Measurements from ENCODE around the gene MRTFB. TPM values are rescaled to one million over a fixed set of nuclear protein-coding genes. Genes with fewer than 3 reads are reported as not detected.

Gene MRTFB
- total RNA-seq, 2 experiments from 2014 or later, result 8.2 to 8.4 TPM

GRCh38 chr16:14070555-14070876 is 603 bp upstream of the MRTFB start:
- no peak for DNase-seq

GRCh38 chr16:14071576-14072271 is 605 bp downstream of the MRTFB start:
- H3K4me1 Mint-ChIP-seq (ENCODE audit: low read depth), result peaks cover 11% of the 10 kb centered on the region
- intact Hi-C loops (cut with micrococcal nuclease), result loop anchor here (5.0 kb wide), 3 partner anchors 121 to 216 kb away; no protein-coding TSS in a partner anchor
- H3K36me3 Mint-ChIP-seq (ENCODE audit: low read depth), result no peaks in the 10 kb centered on the region
- CTCF ChIA-PET, result no interaction called here
- H3K27me3 Mint-ChIP-seq (ENCODE audit: low read depth), result no peaks in the 10 kb centered on the region
- H3K4me3 Mint-ChIP-seq, result peak overlapping the region; percentile 83
- no peak overlapping the region for H3K27ac Mint-ChIP-seq
- no peaks in the 10 kb centered on the region for H3K9me3 Mint-ChIP-seq
- DNase-seq, result peak; percentile 35

More at GRCh38 chr16:14070555-14070876, 603 bp upstream of the MRTFB start:
- H3K4me1 Mint-ChIP-seq (ENCODE audit: low read depth), result peaks cover 11% of the 10 kb centered on the region
- H3K4me3 Mint-ChIP-seq, result peak overlapping the region; percentile 86
- H3K27me3 Mint-ChIP-seq (ENCODE audit: low read depth), result no peaks in the 10 kb centered on the region
- H3K9me3 Mint-ChIP-seq, result no peaks in the 10 kb centered on the region
- CTCF ChIA-PET, result no interaction called here
- H3K36me3 Mint-ChIP-seq (ENCODE audit: low read depth), result no peaks in the 10 kb centered on the region
- intact Hi-C loops (cut with micrococcal nuclease), result loop anchor here (5.0 kb wide), 3 partner anchors 122 to 217 kb away; no protein-coding TSS in a partner anchor
- H3K27ac Mint-ChIP-seq, result peak overlapping the region; percentile 59

GRCh38 chr16:14072360-14072759 is 1.2 kb downstream of the MRTFB start:
- no peak overlapping the region for H3K27ac Mint-ChIP-seq
- CTCF ChIA-PET, result interaction anchor here (0.6 kb wide), 1 partner anchor 45 kb away, joined by 3 read pairs; no protein-coding TSS in a partner anchor
- peak overlapping the region; percentile 83 for H3K4me3 Mint-ChIP-seq
- DNase-seq, result no peak
- no peaks in the 10 kb centered on the region for H3K36me3 Mint-ChIP-seq (ENCODE audit: low read depth)
- H3K4me1 Mint-ChIP-seq (ENCODE audit: low read depth), result peaks cover 13% of the 10 kb centered on the region
- no peaks in the 10 kb centered on the region for H3K27me3 Mint-ChIP-seq (ENCODE audit: low read depth)
- H3K9me3 Mint-ChIP-seq, result no peaks in the 10 kb centered on the region
- intact Hi-C loops (cut with micrococcal nuclease), result loop anchor here (5.0 kb wide), 3 partner anchors 120 to 215 kb away; no protein-coding TSS in a partner anchor

GRCh38 chr16:14074544-14074943 is 3.4 kb downstream of the MRTFB start:
- intact Hi-C loops (cut with micrococcal nuclease), result loop anchor here (5.0 kb wide), 3 partner anchors 118 to 213 kb away; no protein-coding TSS in a partner anchor
- H3K9me3 Mint-ChIP-seq, result no peaks in the 10 kb centered on the region
- no peak overlapping the region for H3K4me3 Mint-ChIP-seq
- CTCF ChIA-PET, result no interaction called here
- peaks cover 2% of the 10 kb centered on the region for H3K36me3 Mint-ChIP-seq (ENCODE audit: low read depth)
- peaks cover 13% of the 10 kb centered on the region for H3K4me1 Mint-ChIP-seq (ENCODE audit: low read depth)
- no peaks in the 10 kb centered on the region for H3K27me3 Mint-ChIP-seq (ENCODE audit: low read depth)
- H3K27ac Mint-ChIP-seq, result no peak overlapping the region
- no peak for DNase-seq

DNA sequence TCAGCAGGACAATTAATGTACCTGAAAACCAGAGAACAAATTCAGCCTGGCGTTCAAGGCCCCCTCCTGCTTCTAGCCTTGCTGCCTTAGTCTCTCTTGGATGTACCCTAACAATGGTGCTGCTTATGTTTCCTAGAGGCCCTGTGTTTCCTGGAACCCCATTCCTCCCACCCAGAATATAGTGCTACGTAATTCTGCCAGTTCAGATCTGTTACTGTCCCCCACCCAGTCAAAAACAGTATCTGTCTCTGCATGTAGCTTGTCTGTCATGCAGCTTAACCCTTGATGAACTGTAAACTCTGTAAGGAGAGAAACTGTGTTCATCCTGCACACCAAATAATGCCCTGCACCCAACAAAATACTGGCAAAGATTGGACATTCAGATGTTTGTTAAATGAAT is 6.8 kb downstream of the MRTFB start:
- Mint-ChIP-seq H3K9me3 (no peaks in the 10 kb centered on the region), H3K4me1 (ENCODE audit: low read depth) (peaks cover 15% of the 10 kb centered on the region), H3K36me3 (ENCODE audit: low read depth) (peaks cover 21% of the 10 kb centered on the region), H3K4me3 (no peak overlapping the region), H3K27ac (no peak overlapping the region), H3K27me3 (ENCODE audit: low read depth) (no peaks in the 10 kb centered on the region)
- DNase-seq, result no peak
- CTCF ChIA-PET, result interaction anchor here (0.6 kb wide), 1 partner anchor 147 kb away, joined by 3 read pairs; no protein-coding TSS in a partner anchor
- intact Hi-C loops (cut with micrococcal nuclease), result no loop called here

GRCh38 chr16:14086477-14086876 is 15.4 kb downstream of the MRTFB start:
- no peaks in the 10 kb centered on the region for H3K27me3 Mint-ChIP-seq (ENCODE audit: low read depth)
- peaks cover 11% of the 10 kb centered on the region for H3K4me1 Mint-ChIP-seq (ENCODE audit: low read depth)
- intact Hi-C loops (cut with micrococcal nuclease), result no loop called here
- H3K9me3 Mint-ChIP-seq, result no peaks in the 10 kb centered on the region
- no peak for DNase-seq
- CTCF ChIA-PET, result no interaction called here
- H3K36me3 Mint-ChIP-seq (ENCODE audit: low read depth), result peaks cover 23% of the 10 kb centered on the region
- no peak overlapping the region for H3K27ac Mint-ChIP-seq
- no peak overlapping the region for H3K4me3 Mint-ChIP-seq

DNA sequence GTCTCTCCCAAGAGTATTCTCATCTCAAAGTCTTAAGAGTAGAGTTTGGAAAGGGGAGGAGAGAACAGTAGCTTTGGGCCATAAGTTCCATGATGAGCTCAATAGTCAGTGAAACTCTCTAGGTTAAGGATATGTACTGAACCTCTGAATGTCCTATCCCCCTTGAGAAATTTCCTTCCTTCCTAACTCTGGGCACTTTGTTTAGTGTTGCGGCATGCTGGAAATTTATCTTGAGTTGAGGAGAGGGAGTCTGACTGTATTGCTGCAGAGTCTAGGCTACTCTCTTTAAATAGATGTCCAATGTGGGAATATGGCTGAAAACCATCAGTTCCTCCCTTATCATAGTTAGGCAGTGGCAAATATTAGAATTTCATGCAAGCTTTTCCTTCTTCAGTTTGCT is 16.1 kb downstream of the MRTFB start:
- Mint-ChIP-seq H3K27ac (no peak overlapping the region), H3K9me3 (no peaks in the 10 kb centered on the region), H3K4me3 (no peak overlapping the region), H3K4me1 (ENCODE audit: low read depth) (peaks cover 10% of the 10 kb centered on the region), H3K36me3 (ENCODE audit: low read depth) (peaks cover 17% of the 10 kb centered on the region), H3K27me3 (ENCODE audit: low read depth) (no peaks in the 10 kb centered on the region)
- no peak for DNase-seq
- intact Hi-C loops (cut with micrococcal nuclease), result no loop called here
- CTCF ChIA-PET, result no interaction called here

- no peak for DNase-seq
- Mint-ChIP-seq H3K36me3 (ENCODE audit: low read depth) (peaks cover 13% of the 10 kb centered on the region), H3K27ac (no peak overlapping the region), H3K4me3 (no peak overlapping the region), H3K9me3 (no peaks in the 10 kb centered on the region), H3K27me3 (ENCODE audit: low read depth) (no peaks in the 10 kb centered on the region), H3K4me1 (ENCODE audit: low read depth) (peaks cover 14% of the 10 kb centered on the region)
- intact Hi-C loops (cut with micrococcal nuclease), result no loop called here
- CTCF ChIA-PET, result interaction anchor here (0.6 kb wide), 1 partner anchor 270 kb away, joined by 4 read pairs; no protein-coding TSS in a partner anchor
Measured at GRCh38 chr16:14087590-14088154, 16.6 kb downstream of the MRTFB start.

DNA sequence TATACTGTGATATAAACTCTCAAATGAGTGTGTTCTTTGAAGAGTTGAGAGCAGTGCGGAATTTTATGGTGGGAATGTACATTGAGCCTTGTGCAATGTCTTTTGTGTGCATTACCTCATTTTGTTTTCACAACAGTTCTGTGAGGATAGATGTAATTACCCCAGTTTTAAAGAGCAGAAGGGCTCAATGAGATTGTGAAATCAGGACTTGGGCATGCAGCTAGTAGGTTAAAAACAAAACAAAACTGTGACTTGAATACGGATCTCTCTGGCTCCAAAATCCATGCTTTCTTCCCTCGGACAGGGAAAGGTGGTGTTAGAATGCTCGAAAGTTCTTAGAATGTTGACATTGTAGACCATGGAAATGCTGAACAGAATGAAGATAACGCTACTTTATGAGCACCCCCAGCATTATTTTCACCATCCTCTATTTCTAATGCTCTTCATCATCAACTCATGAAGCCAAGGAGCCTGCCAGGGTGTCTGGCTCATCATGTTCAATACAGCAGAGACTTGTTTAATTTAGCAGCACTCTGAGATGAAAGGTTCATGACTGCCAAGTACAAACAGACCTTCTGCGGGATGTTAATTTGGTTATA is 17.1 kb downstream of the MRTFB start:
- no peaks in the 10 kb centered on the region for H3K27me3 Mint-ChIP-seq (ENCODE audit: low read depth)
- peaks cover 14% of the 10 kb centered on the region for H3K4me1 Mint-ChIP-seq (ENCODE audit: low read depth)
- no peak overlapping the region for H3K4me3 Mint-ChIP-seq
- H3K36me3 Mint-ChIP-seq (ENCODE audit: low read depth), result peaks cover 11% of the 10 kb centered on the region
- CTCF ChIA-PET, result interaction anchor here (0.6 kb wide), 1 partner anchor 271 kb away, joined by 4 read pairs; no protein-coding TSS in a partner anchor
- DNase-seq, result no peak
- no peak overlapping the region for H3K27ac Mint-ChIP-seq
- intact Hi-C loops (cut with micrococcal nuclease), result no loop called here
- H3K9me3 Mint-ChIP-seq, result no peaks in the 10 kb centered on the region

DNA sequence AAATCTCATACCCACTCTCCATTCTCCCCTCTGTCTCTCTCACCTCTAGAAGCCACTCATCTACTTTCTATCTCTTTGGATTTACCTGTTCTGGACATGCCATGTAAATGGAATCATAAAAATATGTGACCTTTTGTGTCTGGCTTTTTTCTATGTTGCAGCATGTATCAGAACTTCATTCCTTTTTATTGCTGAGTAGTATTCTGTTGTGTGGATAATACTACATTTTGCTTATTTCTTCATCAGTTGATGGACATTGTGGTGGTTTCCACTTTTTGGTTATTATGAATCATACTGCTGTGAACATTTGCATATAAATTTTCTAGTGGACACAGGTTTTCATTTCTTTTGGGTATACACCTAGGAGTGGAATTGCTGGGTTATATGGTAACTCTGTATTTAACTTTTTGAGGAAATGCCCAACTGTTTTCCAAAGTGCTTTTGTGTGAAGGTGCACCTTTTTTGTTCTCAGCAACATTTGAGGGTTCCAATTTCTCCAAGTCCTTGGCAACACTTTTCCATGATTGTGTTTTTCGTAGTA is 18.2 kb downstream of the MRTFB start:
- Mint-ChIP-seq H3K9me3 (no peaks in the 10 kb centered on the region), H3K4me1 (ENCODE audit: low read depth) (peaks cover 18% of the 10 kb centered on the region), H3K36me3 (ENCODE audit: low read depth) (peaks cover 7% of the 10 kb centered on the region), H3K27me3 (ENCODE audit: low read depth) (no peaks in the 10 kb centered on the region), H3K27ac (no peak overlapping the region), H3K4me3 (no peak overlapping the region)
- CTCF ChIA-PET, result no interaction called here
- intact Hi-C loops (cut with micrococcal nuclease), result no loop called here
- no peak for DNase-seq

DNA sequence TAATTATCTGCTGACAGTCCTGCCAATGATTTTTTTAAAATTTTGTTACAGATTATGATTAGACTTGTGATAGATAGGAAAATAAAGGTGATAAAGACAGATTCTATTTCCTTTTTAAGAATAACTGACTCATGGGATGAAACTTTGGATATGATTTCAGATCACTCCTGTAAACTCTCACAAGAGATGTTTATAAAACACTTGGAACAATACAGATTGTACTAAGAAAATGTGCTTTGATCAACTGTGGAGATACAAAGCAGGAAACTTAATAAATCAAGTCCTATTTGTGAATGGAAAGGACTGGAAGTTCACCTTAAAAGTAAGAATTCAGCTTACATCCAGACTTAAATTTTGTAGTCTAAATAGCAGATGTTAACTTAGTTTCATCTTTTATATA is 21.4 kb downstream of the MRTFB start:
- Mint-ChIP-seq H3K4me3 (no peak overlapping the region), H3K4me1 (ENCODE audit: low read depth) (peaks cover 16% of the 10 kb centered on the region), H3K27ac (no peak overlapping the region), H3K27me3 (ENCODE audit: low read depth) (no peaks in the 10 kb centered on the region), H3K36me3 (ENCODE audit: low read depth) (peaks cover 11% of the 10 kb centered on the region), H3K9me3 (no peaks in the 10 kb centered on the region)
- intact Hi-C loops (cut with micrococcal nuclease), result no loop called here
- DNase-seq, result no peak
- CTCF ChIA-PET, result no interaction called here

GRCh38 chr16:14095883-14096551 is 24.9 kb downstream of the MRTFB start:
- no peak for DNase-seq
- peaks cover 25% of the 10 kb centered on the region for H3K4me1 Mint-ChIP-seq (ENCODE audit: low read depth)
- no peak overlapping the region for H3K4me3 Mint-ChIP-seq
- CTCF ChIA-PET, result no interaction called here
- no peaks in the 10 kb centered on the region for H3K27me3 Mint-ChIP-seq (ENCODE audit: low read depth)
- H3K36me3 Mint-ChIP-seq (ENCODE audit: low read depth), result peaks cover 4% of the 10 kb centered on the region
- H3K27ac Mint-ChIP-seq, result no peak overlapping the region
- no peaks in the 10 kb centered on the region for H3K9me3 Mint-ChIP-seq
- intact Hi-C loops (cut with micrococcal nuclease), result no loop called here
